Glomerular endothelial cell (primary cell): Measurements from ENCODE around the gene CHCHD4. TPM values are rescaled to one million over a fixed set of nuclear protein-coding genes. Genes with fewer than 3 reads are reported as not detected.

Experiments
- DNase-seq: peaks from one replicate; pipeline ENCODE4 v3.0.0-alpha.2; 2011; ENCODE audit warnings: low read depth, low spot score; ENCODE audit errors: extremely low read depth
- total RNA-seq: library from RNA; depleted of rRNA; stranded (reverse); fragments of >200 nt; gene quantifications from 2 replicates; pipeline ENCODE4 v1.2.3, GENCODE V29; 2015

Gene CHCHD4
- total RNA-seq, 1 donor from 2014 or later, result 9.6 TPM

DNA sequence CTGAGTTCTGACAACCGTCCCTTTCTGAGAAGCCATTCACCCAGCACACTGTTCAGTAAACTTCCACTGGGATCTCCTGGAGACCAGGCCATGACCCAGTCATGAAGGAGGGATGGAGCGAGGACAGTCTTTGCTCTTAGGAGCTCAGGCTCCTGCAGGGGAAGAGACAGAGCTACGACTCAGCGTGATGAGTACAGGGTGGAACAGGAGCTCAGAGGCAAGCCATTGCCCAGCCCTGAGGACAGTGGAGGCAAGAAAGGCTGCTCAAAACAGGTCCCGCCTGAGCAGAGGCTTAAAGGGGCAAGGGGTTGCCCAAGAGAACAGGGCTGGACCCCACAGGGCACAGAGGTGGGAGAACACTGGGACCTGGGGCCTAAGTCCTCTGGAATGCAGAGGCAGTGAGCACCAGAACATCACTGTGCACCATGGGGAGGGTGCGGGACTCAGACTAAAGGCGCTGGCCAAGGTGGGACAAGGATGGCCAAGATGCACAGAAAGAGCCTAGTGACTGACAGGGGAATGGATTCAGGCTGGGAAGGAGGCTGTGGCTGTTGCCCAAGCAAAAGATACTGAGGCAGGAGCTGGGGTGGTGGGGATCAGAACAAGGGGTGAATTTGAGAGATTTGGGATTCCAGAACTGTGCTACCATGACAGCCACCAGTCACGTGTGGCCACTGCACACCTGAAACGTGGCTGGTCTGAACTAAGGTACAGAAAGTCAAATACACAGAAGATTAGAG lies 26.0 kb upstream of the CHCHD4 start:
- DNase-seq, result no peak

GRCh38 chr3:14150078-14150477 lies 25.4 kb upstream of the CHCHD4 start:
- DNase-seq, result no peak

GRCh38 chr3:14148041-14148985 lies 23.6 kb upstream of the CHCHD4 start:
- no peak for DNase-seq

DNA sequence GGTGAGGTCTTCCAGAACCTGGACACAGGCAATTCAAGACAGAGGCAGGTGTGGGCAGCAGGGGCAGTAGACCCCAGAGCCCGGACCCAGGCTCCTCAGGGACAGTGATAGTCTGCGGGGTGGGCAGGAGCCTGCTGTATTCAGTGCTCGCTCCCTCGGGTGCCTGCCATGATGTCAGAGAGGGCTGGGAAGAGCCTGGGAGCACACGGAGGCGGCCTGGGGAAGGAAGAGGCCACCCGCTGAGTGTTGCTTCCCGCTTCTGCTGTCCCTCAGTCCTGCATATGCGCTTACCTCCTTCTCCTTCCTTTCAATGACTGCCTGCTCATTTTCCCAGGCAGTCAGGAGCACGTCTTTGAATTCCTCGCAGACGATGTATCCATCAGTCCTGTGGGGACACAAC lies 22.9 kb upstream of the CHCHD4 start:
- DNase-seq, result no peak

DNA sequence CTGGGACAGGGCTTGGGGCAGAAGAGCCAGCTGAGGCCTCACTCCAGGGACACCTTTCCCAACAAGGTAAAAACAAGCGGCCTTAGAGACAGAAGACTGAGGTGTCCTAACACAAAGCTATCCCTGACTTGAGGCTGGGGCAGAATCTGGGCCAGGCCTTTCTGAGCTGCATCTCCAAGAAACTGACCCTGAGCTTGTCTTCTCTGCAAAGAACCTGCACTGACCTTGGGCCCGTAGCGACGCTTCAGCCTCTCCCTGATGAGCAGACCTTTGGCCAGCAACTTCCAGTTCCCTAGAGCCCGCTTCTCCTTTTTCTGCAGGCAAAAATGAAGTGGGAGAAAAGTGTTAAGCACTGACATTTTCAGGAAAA lies 22.4 kb upstream of the CHCHD4 start:
- DNase-seq, result no peak

DNA sequence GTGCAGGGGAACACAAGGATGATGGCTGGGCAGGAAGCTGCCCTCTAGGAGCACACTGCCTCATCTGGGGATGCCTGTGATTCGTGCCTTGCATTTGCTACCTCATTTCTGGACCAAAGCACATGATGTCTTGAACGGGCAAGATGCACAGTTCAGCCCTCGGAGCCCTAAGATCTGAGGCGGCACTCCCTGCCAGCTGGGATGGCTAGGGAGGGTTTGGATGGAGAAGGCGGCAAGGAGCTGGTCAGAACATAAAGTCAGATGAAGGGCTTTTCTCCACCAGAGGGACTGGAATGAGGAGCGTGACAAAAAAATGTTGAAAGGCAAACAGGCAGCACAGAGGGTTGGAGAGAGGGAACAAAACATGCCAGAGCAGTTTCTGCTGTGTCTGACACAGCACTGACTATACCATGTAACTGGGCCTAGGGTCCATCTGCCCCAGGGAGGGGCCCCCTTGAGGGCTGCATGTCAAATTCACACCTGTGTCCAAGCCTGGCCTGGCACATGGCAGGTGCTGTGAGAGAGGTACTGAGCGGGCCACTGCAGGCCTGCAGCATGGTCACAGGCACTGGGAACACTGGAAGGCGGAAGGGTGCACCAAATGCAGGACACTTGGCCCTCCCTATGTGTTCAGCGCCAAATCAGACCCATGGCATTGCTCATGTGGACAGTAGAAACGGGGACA lies 21.9 kb upstream of the CHCHD4 start:
- DNase-seq, result no peak

GRCh38 chr3:14145670-14146380 lies 21.2 kb upstream of the CHCHD4 start:
- DNase-seq, result no peak

- no peak for DNase-seq
These were observed 20.6 kb upstream of the CHCHD4 start for GRCh38 chr3:14145236-14145635.

DNA sequence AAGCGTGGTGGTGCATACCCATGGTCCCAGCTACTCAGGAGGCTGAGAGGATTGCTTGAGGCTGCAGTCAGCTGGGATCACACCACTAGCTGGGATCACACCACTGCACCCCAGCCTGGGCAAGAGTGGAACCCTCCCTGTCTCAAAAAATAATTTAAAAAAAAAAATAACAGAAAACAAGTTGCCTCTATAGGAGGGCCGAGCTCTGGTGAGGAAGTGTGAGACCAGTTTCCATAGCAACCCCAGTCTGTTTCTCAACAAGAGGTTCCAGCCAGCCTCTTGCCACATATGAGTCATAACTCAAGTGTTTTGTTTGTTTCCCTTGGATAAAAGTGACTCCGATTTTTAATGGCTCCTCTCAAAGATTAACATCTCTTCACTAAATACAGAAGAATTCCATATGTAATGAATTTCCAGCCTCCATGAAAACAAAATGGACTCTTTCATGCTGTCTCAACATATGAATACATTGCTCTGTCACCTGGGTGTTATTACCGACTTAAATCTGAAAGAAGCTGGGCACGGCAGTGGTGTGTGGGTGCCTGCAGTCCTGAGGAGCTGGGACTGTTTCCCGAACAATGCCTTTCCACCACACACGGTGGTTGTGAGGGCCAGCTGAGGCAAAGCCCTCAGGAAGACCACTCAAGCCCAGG lies 19.9 kb upstream of the CHCHD4 start:
- peak; percentile 98 for DNase-seq

DNA sequence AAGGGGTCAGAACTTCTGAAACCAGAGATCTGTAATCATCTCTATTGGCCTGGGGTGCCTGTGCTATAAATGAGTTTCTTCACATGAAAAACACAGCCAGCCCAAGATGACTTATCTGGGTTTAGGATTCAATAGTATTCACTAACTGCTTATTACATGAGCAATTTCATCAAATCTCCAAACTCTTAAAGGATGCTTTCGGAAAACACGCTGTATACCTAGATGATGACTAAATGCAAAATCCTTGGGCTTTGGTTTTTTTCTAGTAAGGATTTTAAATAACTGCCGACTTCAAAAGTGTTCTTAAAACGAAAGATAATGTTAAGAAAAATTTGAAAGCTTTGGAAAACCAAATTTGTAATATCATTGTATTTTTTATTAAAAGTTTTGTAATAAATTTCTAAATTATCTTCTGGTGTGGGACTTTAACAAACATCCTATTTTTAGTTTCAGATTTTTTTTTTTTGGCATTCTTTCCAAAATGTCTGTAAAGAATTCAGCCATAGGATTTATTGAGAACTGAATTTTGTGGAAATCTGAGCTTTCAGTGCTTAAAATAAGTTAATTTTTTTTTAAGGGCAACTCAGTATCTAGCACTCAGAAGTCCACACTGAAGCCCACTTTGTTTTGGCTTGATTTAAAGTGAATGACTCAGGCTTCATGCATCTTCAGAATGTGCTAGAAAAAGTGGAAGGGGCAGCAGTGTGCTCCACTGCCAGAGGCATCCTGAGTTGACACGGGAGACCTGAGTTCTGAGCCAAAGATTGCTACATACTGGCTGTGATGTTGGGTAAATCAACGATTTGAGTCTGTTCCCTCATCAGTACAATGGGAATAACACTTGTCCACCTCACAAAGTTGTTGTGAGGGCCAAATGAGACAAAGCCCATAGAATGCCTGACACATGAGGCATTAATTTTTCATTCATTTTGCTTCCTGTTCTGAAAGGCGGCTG lies 18.9 kb upstream of the CHCHD4 start:
- DNase-seq, result peak; percentile 77

DNA sequence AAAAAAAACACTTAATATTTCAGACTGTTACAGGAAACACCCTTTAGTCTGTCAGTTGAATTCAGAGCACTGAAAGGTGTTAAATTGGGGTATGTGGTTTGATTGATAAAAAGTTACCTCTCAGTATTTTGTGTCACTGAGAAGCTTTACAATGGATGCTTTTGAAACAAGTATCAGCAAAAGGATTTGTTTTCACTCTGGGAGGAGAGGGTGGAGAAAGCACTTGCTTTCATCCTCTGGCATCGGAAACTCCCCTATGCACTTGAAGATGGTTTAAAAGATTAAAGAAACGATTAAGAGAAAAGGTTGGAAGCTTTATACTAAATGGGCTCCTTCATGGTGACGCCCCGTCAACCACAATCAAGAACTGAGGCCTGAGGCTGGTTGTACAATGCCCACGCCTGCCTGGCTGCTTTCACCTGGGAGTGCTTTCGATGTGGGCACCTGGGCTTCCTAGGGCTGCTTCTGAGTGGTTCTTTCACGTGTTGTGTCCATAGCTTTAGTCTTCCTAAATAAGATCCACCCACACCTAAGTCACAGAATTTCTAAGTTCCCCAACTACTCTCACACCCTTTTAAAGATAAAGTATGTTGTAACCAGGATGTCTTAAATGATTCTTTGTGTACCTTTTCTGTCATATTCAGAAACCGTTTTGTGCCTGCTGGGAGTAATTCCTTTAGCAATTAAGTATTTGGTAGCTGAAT lies 18.0 kb upstream of the CHCHD4 start:
- DNase-seq, result no peak

GRCh38 chr3:14141602-14142341 lies 17.1 kb upstream of the CHCHD4 start:
- no peak for DNase-seq

GRCh38 chr3:14141144-14141543 lies 16.5 kb upstream of the CHCHD4 start:
- DNase-seq, result no peak

GRCh38 chr3:14140668-14141067 lies 16.0 kb upstream of the CHCHD4 start:
- no peak for DNase-seq

GRCh38 chr3:14139771-14140170 lies 15.1 kb upstream of the CHCHD4 start:
- DNase-seq, result no peak

DNA sequence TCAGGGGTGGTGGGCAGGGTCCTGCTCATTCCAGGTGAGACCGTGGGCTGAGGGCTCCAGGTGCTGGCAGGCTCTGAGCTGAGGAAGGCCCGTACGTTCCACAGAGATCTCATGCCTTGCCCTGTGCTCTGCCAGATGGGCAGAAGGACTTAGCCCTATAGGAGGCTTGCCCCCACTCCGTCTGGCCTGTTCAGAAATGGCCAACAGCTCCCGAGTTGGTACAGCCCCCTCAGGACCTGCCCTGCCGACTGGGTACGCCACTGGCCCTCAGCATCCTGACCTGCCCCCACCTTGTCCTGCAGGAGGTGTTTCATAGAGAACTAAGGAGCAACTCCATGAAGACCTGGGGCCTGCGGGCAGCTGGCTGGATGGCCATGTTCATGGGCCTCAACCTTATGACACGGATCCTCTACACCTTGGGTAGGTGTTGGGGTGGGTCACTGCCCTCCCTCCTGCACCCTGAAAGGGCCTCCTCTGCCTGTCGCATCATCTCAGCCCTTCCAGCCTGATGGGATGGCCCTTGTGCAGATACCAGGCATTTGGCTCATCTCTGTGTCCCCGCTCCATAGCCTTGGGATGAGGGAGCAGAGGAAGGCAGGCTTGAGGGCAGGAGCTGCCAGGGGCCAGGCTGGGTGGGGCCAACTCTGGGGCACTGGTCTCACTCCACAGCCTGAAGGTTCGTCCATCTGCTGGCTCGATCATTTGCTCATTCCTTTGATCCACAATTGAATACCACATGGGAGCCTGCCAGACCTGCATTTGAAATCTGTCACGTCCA lies 14.4 kb upstream of the CHCHD4 start:
- DNase-seq, result no peak
